ENCODE measurements around the gene EXOC2.

GRCh38 chr6:722077-722524, 29.2 kb upstream of the EXOC2 start:
- TF ChIP-seq EZH2 (IDR thresholded peaks at IDR 0.05; ENCODE audit: low read length), result no peak
- peak; percentile 76 to 87 (median 87) for TF ChIP-seq CTCF (optimal IDR thresholded peaks at IDR 0.05 in 1 of 3, IDR thresholded peaks at IDR 0.05 in 1 of 3, conservative IDR thresholded peaks at IDR 0.05 in 1 of 3; ENCODE audit: extremely low read depth in 1 of 3, insufficient read depth in 2 of 3, low read length in 3 of 3)

Data from keratinocyte (primary cell).